Natural killer cell (primary cell): ENCODE results near the gene CD40. TPM values are rescaled to one million over a fixed set of nuclear protein-coding genes. Genes with fewer than 3 reads are reported as not detected.
A peak's percentile ranks its signal among the peaks of the same experiment; 100 is the strongest.

Experiments used
- ATAC-seq, 3 donors: fragments of 150-1000 bp in 2 of 3; fragments of 200-7000 bp in 1 of 3; cut with Tn5 transposase; 1 replicate in 1 of 3; 2 replicates in 2 of 3; pipeline ENCODE4 v1.10.0; 2021; ENCODE audit warnings: mild to moderate bottlenecking in 2 of 3, moderate library complexity in 2 of 3
- DNase-seq, 2 donors: peaks; one replicate each; pipeline versions ENCODE4 v3.0.0 to v3.0.0-alpha.2; 2013 to 2021; ENCODE audit warnings: mixed read lengths in 1 of 2
- H3K27ac ChIP-seq: one replicate; pipeline ENCODE4 v1.5.1; 2013; ENCODE audit warnings: mild to moderate bottlenecking, low read length
- H3K27me3 ChIP-seq: one replicate; pipeline ENCODE4 v1.6.1; 2013; ENCODE audit warnings: low read length; ENCODE audit not compliant: control insufficient read depth, insufficient read depth
- H3K36me3 ChIP-seq: one replicate; pipeline ENCODE4 v1.6.1; 2013; ENCODE audit warnings: low read length; ENCODE audit not compliant: control insufficient read depth, insufficient read depth
- H3K4me1 ChIP-seq: one replicate; pipeline ENCODE4 v1.6.1; 2013; ENCODE audit warnings: low read length; ENCODE audit not compliant: control insufficient read depth, insufficient read depth
- H3K4me3 ChIP-seq: one replicate; pipeline ENCODE4 v1.5.1; 2013; ENCODE audit warnings: low read length
- H3K9me3 ChIP-seq: one replicate; pipeline ENCODE4 v1.6.1; 2013; ENCODE audit warnings: low read length; ENCODE audit not compliant: control insufficient read depth, insufficient read depth
- H3K27ac Mint-ChIP-seq, 2 donors: one replicate each; pipeline ENCODE4 v1.8.0; 2022; ENCODE audit warnings: mild to moderate bottlenecking in 2 of 2, mixed read lengths in 2 of 2, moderate library complexity in 1 of 2
- H3K27me3 Mint-ChIP-seq, 2 donors: one replicate each; pipeline ENCODE4 v1.8.0; 2022; ENCODE audit warnings: low read depth in 2 of 2, mixed read lengths in 2 of 2
- H3K36me3 Mint-ChIP-seq: one replicate; pipeline ENCODE4 v1.8.0; 2022; ENCODE audit warnings: mixed read lengths
- H3K4me1 Mint-ChIP-seq, 2 donors: one replicate each; pipeline ENCODE4 v1.8.0; 2022; ENCODE audit warnings: mixed read lengths in 2 of 2
- H3K4me3 Mint-ChIP-seq: one replicate; pipeline ENCODE4 v1.8.0; 2022; ENCODE audit warnings: mild to moderate bottlenecking, moderate library complexity, mixed read lengths
- H3K9me3 Mint-ChIP-seq, 2 donors: one replicate each; pipeline ENCODE4 v1.8.0; 2022; ENCODE audit warnings: mixed read lengths in 2 of 2
- CTCF ChIP-seq: fragments of 200-600 bp; IDR thresholded peaks from one replicate; pipeline ENCODE4 v1.8.0; 2022; ENCODE audit warnings: antibody characterized with exemption
- WGBS: methylation state at CpG from one replicate; pipeline ENCODE4 v1.1.7; 2013; ENCODE audit warnings: missing lambda C conversion rate; ENCODE audit not compliant: insufficient coverage; 5-methylcytosine and 5-hydroxymethylcytosine counted together
- intact Hi-C: fragments of 100-400 bp; cut with micrococcal nuclease; formaldehyde crosslinking; loops from one replicate; pipeline ENCODE4 v1.14.2; 2022
- total RNA-seq, 4 donors: library from RNA; stranded (reverse); fragments of 120-200 nt in 1 of 4; gene quantifications; one replicate each; pipeline versions ENCODE4 v1.2.3 to v1.2.4, GENCODE V29; 2013 to 2022

Gene CD40
- total RNA-seq, 3 donors from 2014 or later (not counting 1 experiment from before 2014, with no cell fraction given) = 7.1 to 9.1 (median 7.2) TPM

- no peaks in the 10 kb centered on the region for H3K36me3 Mint-ChIP-seq
- no peak for TF ChIP-seq CTCF
- ATAC-seq (peak in 1 of 3 donors; percentile 31), DNase-seq (no peak)
- H3K27ac Mint-ChIP-seq = no peak overlapping the region
- 67% methylated on average over 5 of the region's 5 CpGs for WGBS
- H3K9me3 Mint-ChIP-seq = no peaks in the 10 kb centered on the region
- intact Hi-C loops = no loop called here
- no peak overlapping the region for H3K4me3 Mint-ChIP-seq
- H3K9me3 ChIP-seq = no peaks in the 10 kb centered on the region
- no peaks in the 10 kb centered on the region for H3K27me3 ChIP-seq
- no peaks in the 10 kb centered on the region for H3K4me1 ChIP-seq
- H3K27me3 Mint-ChIP-seq = peaks cover 0 to 14% of the 10 kb centered on the region in 2 donors
- H3K4me3 ChIP-seq = no peak overlapping the region
- no peaks in the 10 kb centered on the region for H3K4me1 Mint-ChIP-seq
- no peak overlapping the region for H3K27ac ChIP-seq
- no peaks in the 10 kb centered on the region for H3K36me3 ChIP-seq
Measured at GRCh38 chr20:46150943-46151342, 32.8 kb downstream of the CD40 start.

DNA sequence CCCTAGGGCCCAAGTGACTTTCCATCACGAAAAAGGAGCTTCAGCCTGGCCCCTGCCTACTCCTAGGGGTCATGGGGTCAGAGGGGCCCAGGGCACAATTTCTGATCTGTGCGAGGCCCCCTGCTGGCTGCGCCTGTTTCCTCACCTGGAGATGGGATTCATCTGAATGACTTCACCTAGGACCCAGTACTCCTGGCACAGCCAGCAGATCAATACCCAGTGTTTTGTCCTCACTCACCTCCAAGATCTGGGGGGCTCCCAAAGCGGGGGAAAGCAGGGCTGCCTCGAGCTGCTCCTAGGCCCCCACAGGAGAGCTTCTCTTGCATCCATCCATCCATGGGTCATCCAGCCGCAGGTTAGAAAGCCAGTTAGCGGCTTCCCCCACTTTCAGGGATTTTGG is 33.8 kb downstream of the CD40 start:
- no peaks in the 10 kb centered on the region for H3K9me3 ChIP-seq
- 76% methylated on average over 7 of the region's 7 CpGs for WGBS
- H3K4me3 ChIP-seq = no peak overlapping the region
- TF ChIP-seq CTCF = no peak
- Mint-ChIP-seq H3K36me3 (no peaks in the 10 kb centered on the region), H3K27ac (no peak overlapping the region), H3K27me3 (peaks cover 0 to 14% of the 10 kb centered on the region in 2 donors), H3K9me3 (no peaks in the 10 kb centered on the region), H3K4me1 (no peaks in the 10 kb centered on the region), H3K4me3 (no peak overlapping the region)
- H3K4me1 ChIP-seq = no peaks in the 10 kb centered on the region
- no peak overlapping the region for H3K27ac ChIP-seq
- DNase-seq = peak in 1 of 2 donors; percentile 17
- H3K36me3 ChIP-seq = no peaks in the 10 kb centered on the region
- intact Hi-C loops = no loop called here
- ATAC-seq = no peak
- H3K27me3 ChIP-seq = no peaks in the 10 kb centered on the region

DNA sequence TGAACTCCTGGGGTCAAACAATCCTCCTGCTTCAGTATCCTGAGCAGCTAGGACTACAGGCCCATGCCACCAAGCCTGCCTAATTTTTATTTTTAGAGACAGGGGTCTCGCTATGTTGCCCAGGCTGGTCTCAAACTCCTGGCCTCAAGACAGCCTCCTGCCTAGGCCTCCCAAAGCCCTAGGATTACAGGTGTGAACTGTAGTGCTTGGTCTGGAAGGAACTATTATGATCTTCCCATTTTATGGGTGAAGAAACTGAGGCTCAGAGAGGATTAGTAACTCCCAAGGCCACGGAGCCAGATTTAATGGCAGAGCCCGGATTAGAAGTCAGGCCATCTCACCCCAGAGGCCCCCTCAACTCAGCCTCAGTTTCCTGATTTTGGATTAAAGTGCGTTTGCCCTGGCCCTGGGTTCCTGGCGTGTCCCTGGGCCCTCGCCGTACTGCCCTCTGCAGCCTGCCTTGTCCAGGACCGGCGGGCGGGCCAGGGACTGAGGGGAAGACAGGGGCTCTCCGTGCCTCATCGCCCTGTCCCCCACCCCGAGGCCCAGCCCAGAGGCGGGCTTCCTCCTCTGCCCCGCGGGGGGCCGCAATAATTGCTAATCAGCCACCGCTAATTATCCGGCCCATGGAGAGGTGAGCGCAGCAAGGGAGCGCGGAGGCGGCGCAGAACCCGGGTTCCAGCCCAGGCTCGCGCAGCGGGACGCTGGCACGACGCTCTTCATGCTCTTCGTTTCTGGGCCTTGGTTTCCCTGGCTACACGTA is 34.9 kb downstream of the CD40 start:
- Histone ChIP-seq H3K4me3 (no peak overlapping the region), H3K27ac (no peak overlapping the region), H3K27me3 (no peaks in the 10 kb centered on the region), H3K9me3 (no peaks in the 10 kb centered on the region), H3K4me1 (no peaks in the 10 kb centered on the region), H3K36me3 (no peaks in the 10 kb centered on the region)
- intact Hi-C loops = no loop called here
- H3K4me1 Mint-ChIP-seq = no peaks in the 10 kb centered on the region
- no peaks in the 10 kb centered on the region for H3K36me3 Mint-ChIP-seq
- WGBS = 63% methylated on average over 33 of the region's 33 CpGs
- H3K27ac Mint-ChIP-seq = no peak overlapping the region
- H3K9me3 Mint-ChIP-seq = no peaks in the 10 kb centered on the region
- DNase-seq (no peak), ATAC-seq (no peak)
- H3K27me3 Mint-ChIP-seq = peaks cover 0 to 14% of the 10 kb centered on the region in 2 donors
- no peak overlapping the region for H3K4me3 Mint-ChIP-seq
- TF ChIP-seq CTCF = no peak

DNA sequence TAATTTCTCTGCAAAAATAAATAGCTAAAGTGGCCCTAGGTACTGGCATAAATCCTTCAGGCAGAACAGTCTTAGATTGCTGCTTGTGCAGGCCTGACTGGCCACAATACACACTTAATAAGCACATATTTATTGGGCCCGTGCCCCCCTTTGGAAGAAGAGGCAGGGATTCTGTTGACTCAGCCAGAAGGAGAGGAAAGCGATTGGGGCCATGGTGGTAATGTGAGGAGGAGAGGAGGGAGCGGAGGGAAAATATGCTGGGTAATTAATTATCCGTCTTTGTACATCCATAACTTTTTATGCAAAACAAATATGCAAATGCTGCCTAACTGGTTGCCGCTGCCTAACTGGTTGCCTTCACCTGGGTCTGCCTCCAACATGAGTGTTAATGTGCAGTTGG is 36.2 kb downstream of the CD40 start:
- Mint-ChIP-seq H3K4me1 (no peaks in the 10 kb centered on the region), H3K9me3 (no peaks in the 10 kb centered on the region), H3K27me3 (peaks cover 0 to 14% of the 10 kb centered on the region in 2 donors), H3K36me3 (no peaks in the 10 kb centered on the region), H3K27ac (no peak overlapping the region), H3K4me3 (no peak overlapping the region)
- ATAC-seq (no peak), DNase-seq (no peak)
- no peak overlapping the region for H3K4me3 ChIP-seq
- no peak for TF ChIP-seq CTCF
- no peak overlapping the region for H3K27ac ChIP-seq
- intact Hi-C loops = no loop called here
- WGBS = 84% methylated on average over 5 of the region's 5 CpGs
- H3K9me3 ChIP-seq = no peaks in the 10 kb centered on the region
- no peaks in the 10 kb centered on the region for H3K27me3 ChIP-seq
- H3K4me1 ChIP-seq = no peaks in the 10 kb centered on the region
- no peaks in the 10 kb centered on the region for H3K36me3 ChIP-seq
